Adipocyte (in vitro differentiated cells): ENCODE data around the gene KCNJ4.
A peak's percentile ranks its signal among the peaks of the same experiment; 100 is the strongest.

Source experiments
- DNase-seq: peaks from one replicate; pipeline ENCODE4 v3.0.0-alpha.2; 2015; ENCODE audit warnings: low read depth
- H3K27me3 ChIP-seq: replicated peaks from 2 replicates; pipeline ENCODE4 v1.7.0; 2013; ENCODE audit warnings: mild to moderate bottlenecking, low read length, moderate library complexity; ENCODE audit not compliant: control insufficient read depth, insufficient read depth
- H3K36me3 ChIP-seq: 2 replicates; pipeline ENCODE4 v1.7.0; 2013; ENCODE audit warnings: low read length, mild to moderate bottlenecking, moderate library complexity; ENCODE audit not compliant: control insufficient read depth, insufficient read depth, severe bottlenecking
- H3K4me1 ChIP-seq: 2 replicates; pipeline ENCODE4 v1.7.0; 2013; ENCODE audit warnings: mild to moderate bottlenecking, low read length, moderate library complexity; ENCODE audit not compliant: control insufficient read depth, insufficient read depth
- H3K4me3 ChIP-seq: 2 replicates; pipeline ENCODE4 v1.7.0; 2013; ENCODE audit warnings: mild to moderate bottlenecking, low read length, moderate library complexity
- H3K9ac ChIP-seq: 2 replicates; pipeline ENCODE4 v1.7.0; 2013; ENCODE audit warnings: mild to moderate bottlenecking, low read length, moderate library complexity
- H3K9me3 ChIP-seq: 2 replicates; pipeline ENCODE4 v1.7.0; 2013; ENCODE audit warnings: mild to moderate bottlenecking, low read length, moderate library complexity; ENCODE audit not compliant: control insufficient read depth

Gene KCNJ4

DNA sequence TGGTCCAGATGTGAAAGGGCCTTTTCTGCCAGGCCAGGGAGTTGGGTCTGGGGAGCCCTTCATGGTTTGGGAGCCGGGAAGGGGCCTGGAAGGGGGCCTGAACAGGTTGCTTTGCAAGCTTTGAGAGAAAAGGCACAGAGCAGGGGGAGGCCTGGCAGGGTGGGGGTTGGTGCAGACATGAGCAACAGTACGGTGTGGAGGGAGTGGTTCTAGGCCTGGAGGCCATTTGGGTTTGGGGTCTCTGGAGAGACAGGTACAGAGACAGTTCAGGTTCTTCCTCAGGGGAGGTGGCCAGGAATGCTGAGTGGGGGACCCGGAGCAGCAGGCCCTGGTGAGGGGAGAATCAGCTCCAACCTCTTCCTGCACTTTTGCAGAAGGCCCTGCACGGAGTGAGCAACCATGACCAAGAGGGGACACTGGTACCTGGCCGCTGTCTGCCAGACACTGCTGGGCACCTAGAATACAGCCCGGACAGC lies 14.3 kb upstream of the KCNJ4 start:
- DNase-seq, result no peak
- H3K4me3 ChIP-seq, result peak overlapping the region; percentile 93

GRCh38 chr22:38468443-38469305 lies 13.7 kb upstream of the KCNJ4 start:
- Histone ChIP-seq H3K9me3 (no peaks in the 10 kb centered on the region), H3K27me3 (peaks cover 4% of the 10 kb centered on the region), H3K36me3 (no peaks in the 10 kb centered on the region), H3K4me3 (peak overlapping the region; percentile 93), H3K4me1 (peaks cover 15% of the 10 kb centered on the region), H3K9ac (peak overlapping the region; percentile 96)
- no peak for DNase-seq

More for the DNA sequence above, 14.3 kb upstream of the KCNJ4 start:
- Histone ChIP-seq H3K36me3 (peaks cover 2% of the 10 kb centered on the region), H3K9ac (peak overlapping the region; percentile 96), H3K27me3 (peaks cover 4% of the 10 kb centered on the region), H3K9me3 (no peaks in the 10 kb centered on the region), H3K4me1 (peaks cover 13% of the 10 kb centered on the region)

- Histone ChIP-seq H3K4me3 (peak within 1 kb of the TSS; percentile 93), H3K9me3 (no peaks in the 10 kb centered on the region), H3K36me3 (no peaks in the 10 kb centered on the region), H3K27me3 (peaks cover 7% of the 10 kb centered on the region), H3K9ac (peak within 1 kb of the TSS; percentile 96), H3K4me1 (peaks cover 15% of the 10 kb centered on the region)
- DNase-seq, result peak; percentile 93
These were observed 13.0 kb upstream of the KCNJ4 start, which contains the start of gene KDELR3 for GRCh38 chr22:38467904-38468442. TSS of gene KDELR3 (plus strand) at chr22:38468096. CDS start at chr22:38468234, 138 bp downstream.

GRCh38 chr22:38467438-38467903 lies 12.5 kb upstream of the KCNJ4 start:
- no peaks in the 10 kb centered on the region for H3K9me3 ChIP-seq

DNA sequence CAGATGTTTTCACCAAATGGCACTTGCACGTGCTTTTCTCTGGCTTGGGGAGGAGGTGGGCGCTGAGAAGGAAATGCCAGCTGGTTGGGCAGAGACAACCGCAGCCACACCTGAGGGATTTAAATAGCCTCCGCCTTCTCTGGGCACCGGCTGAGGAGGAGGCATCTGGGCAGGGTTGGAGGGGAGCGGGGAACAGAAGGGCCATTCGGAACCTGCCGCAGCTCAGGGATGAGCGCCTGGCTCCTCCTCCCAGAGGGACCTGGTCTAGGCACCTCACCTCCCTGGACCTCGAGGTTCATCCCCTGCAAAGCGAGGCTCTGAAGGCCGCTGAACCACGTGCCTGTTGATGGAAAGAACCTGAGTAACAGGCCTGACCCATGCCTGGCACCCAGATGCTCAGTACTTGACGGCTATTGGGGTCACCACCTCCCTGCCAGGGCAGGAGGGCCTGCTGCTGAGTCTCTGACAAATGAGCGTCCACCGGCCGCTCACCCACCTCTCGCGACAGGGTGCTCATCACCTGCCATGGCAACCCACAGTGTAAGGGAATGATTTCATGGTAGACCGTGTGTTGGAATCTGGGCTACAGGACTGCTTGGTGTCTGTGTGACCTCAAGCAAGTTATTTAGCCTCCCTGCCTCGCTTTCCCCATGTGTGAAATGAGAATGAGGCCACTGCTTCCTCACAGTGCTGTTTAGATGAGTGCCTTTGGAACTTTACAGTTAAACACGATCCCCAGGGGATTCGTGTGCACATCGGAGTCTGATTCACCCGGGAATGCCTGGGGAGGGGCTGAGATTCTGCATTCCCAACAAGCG lies 10.9 kb upstream of the KCNJ4 start:
- H3K36me3 ChIP-seq, result no peaks in the 10 kb centered on the region
- DNase-seq, result no peak
- H3K9me3 ChIP-seq, result no peaks in the 10 kb centered on the region
- peaks cover 22% of the 10 kb centered on the region for H3K4me1 ChIP-seq
- peaks cover 21% of the 10 kb centered on the region for H3K27me3 ChIP-seq
- H3K9ac ChIP-seq, result no peak overlapping the region
- H3K4me3 ChIP-seq, result no peak overlapping the region

More at GRCh38 chr22:38467438-38467903, 12.5 kb upstream of the KCNJ4 start:
- no peaks in the 10 kb centered on the region for H3K36me3 ChIP-seq
- H3K9ac ChIP-seq, result peak overlapping the region; percentile 96
- peak overlapping the region; percentile 93 for H3K4me3 ChIP-seq
- no peak for DNase-seq
- H3K4me1 ChIP-seq, result peaks cover 15% of the 10 kb centered on the region
- H3K27me3 ChIP-seq, result peaks cover 8% of the 10 kb centered on the region

GRCh38 chr22:38464992-38465672 lies 10.1 kb upstream of the KCNJ4 start:
- Histone ChIP-seq H3K4me1 (peaks cover 22% of the 10 kb centered on the region), H3K9me3 (no peaks in the 10 kb centered on the region), H3K27me3 (peaks cover 28% of the 10 kb centered on the region), H3K4me3 (no peak overlapping the region), H3K36me3 (no peaks in the 10 kb centered on the region), H3K9ac (no peak overlapping the region)
- no peak for DNase-seq

- no peak overlapping the region for H3K9ac ChIP-seq
- no peaks in the 10 kb centered on the region for H3K36me3 ChIP-seq
- H3K4me1 ChIP-seq, result peaks cover 13% of the 10 kb centered on the region
- H3K4me3 ChIP-seq, result no peak overlapping the region
- no peaks in the 10 kb centered on the region for H3K9me3 ChIP-seq
- peaks cover 43% of the 10 kb centered on the region for H3K27me3 ChIP-seq
- DNase-seq, result no peak
These were observed 8.2 kb upstream of the KCNJ4 start for GRCh38 chr22:38462960-38463784.

DNA sequence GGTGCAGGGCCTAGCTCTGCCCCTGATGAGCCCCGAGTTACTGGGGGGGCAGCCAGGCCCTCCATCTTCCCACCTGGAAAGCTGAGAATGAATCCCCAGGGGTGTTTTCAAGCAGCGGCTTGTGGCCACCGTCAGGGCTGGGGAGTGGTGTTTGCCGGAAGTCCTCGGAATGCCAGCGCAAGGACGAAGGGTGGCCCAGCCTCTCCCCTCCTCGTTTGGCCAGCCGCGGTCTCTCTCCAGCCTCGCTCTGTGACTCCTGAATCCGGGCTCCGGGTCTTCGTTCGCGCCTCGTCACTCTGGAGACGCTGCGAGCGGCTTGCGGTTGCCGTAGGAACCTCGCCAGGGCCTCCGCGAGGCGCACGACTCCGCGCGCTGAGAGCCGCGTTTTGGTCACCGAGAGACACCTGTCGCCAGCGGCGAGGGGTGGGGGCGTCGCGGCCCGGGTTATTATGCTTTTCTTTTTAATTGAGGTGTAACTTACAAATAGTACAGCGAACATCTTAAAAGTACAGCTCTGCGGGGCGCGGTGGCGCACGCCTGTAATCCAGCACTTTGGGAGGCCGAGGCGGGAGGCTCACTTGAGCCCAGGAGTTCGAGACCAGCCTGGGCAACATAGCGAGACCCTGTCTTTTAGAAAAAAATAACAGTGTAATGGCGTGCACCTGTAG lies 6.5 kb upstream of the KCNJ4 start:
- Histone ChIP-seq H3K9ac (no peak overlapping the region), H3K27me3 (peaks cover 52% of the 10 kb centered on the region), H3K9me3 (no peaks in the 10 kb centered on the region), H3K36me3 (no peaks in the 10 kb centered on the region), H3K4me1 (peaks cover 9% of the 10 kb centered on the region), H3K4me3 (peak overlapping the region; percentile 33)
- peak; percentile 92 for DNase-seq

DNA sequence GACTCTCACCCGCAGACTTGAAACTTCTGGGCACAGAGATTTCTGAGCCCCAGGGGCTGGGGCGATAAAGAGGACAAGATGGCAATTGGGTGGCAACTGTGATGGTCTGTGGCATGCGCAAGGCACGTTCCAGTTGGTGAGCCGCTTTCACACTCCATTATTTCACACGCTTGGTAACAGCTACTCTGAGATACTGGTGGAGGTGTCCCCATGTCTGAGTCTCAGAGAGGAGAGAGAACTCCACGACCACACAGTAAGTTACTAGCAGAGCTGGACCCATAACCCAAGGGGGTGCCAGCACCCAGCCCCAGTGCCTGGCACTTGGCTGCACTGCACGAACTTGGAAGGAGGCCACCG lies 6.0 kb upstream of the KCNJ4 start:
- Histone ChIP-seq H3K9ac (no peak overlapping the region), H3K36me3 (no peaks in the 10 kb centered on the region), H3K27me3 (peaks cover 55% of the 10 kb centered on the region), H3K4me3 (no peak overlapping the region), H3K9me3 (no peaks in the 10 kb centered on the region), H3K4me1 (peaks cover 9% of the 10 kb centered on the region)
- DNase-seq, result no peak

DNA sequence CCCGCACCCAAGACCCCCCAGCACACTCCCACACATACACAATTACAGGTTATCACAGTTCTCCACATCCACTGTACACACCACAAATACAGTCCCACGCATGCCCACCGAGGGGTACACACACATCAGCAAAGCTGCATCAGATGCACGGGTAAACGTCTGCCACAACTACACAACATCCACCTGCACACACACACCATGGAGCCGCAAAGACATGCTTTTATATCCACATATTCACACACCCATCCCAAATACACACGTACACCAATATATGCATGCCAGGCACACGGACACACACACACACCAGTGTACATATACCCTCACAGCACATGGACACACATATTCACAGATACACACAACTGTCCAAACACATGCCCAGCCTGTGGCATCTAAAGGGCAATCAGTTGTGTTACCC lies 5.4 kb upstream of the KCNJ4 start:
- no peaks in the 10 kb centered on the region for H3K36me3 ChIP-seq
- peaks cover 9% of the 10 kb centered on the region for H3K4me1 ChIP-seq
- H3K9me3 ChIP-seq, result no peaks in the 10 kb centered on the region
- no peak overlapping the region for H3K4me3 ChIP-seq
- no peak overlapping the region for H3K9ac ChIP-seq
- no peak for DNase-seq
- peaks cover 52% of the 10 kb centered on the region for H3K27me3 ChIP-seq
